Coronary artery (tissue), 2 donors: ENCODE data around the gene INPP5A.
A peak's percentile ranks its signal among the peaks of the same experiment; 100 is the strongest.

Experiments
- DNase-seq: peaks from one replicate; pipeline ENCODE4 v3.0.0-alpha.2; 2017; ENCODE audit warnings: low spot score
- H3K27ac ChIP-seq, 2 donors: fragments of 200-600 bp; sonication (generic); one replicate each; pipeline ENCODE4 v1.5.1; 2016 to 2019
- H3K4me3 ChIP-seq: fragments of 200-600 bp; sonication (generic); 2 replicates; pipeline ENCODE4 v1.5.1; 2016; ENCODE audit warnings: mild to moderate bottlenecking, moderate library complexity
- TF ChIP-seq, protein P1 (sequence below): fragments of 200-600 bp; sonication (generic); IDR thresholded peaks from one replicate; pipeline ENCODE4 v1.5.1; 2019; ENCODE audit warnings: antibody characterized with exemption

INPP5A gene

DNA sequence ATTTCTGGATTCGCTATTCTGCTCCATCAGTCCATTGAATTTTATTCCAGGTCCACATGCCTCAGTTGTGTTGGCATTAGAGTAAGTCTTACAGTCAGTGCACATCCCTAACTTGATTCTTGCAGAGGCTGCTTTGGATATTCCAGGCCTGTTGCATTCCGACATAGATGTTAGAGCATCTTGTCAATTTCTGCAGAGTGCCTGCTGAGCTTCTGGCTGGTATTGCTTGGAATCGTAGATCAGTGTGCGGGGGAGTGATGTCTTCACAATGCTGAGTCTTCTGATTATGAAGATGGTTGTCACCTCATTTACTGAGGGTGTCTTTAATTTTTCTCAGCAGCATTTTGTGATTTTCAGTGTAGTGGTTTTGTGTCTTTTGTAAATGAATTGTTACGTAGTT is 45.2 kb downstream of the INPP5A start:
- no peak for DNase-seq
- Histone ChIP-seq H3K27ac (no peak overlapping the region), H3K4me3 (no peak overlapping the region)
- TF ChIP-seq, protein P1, sequence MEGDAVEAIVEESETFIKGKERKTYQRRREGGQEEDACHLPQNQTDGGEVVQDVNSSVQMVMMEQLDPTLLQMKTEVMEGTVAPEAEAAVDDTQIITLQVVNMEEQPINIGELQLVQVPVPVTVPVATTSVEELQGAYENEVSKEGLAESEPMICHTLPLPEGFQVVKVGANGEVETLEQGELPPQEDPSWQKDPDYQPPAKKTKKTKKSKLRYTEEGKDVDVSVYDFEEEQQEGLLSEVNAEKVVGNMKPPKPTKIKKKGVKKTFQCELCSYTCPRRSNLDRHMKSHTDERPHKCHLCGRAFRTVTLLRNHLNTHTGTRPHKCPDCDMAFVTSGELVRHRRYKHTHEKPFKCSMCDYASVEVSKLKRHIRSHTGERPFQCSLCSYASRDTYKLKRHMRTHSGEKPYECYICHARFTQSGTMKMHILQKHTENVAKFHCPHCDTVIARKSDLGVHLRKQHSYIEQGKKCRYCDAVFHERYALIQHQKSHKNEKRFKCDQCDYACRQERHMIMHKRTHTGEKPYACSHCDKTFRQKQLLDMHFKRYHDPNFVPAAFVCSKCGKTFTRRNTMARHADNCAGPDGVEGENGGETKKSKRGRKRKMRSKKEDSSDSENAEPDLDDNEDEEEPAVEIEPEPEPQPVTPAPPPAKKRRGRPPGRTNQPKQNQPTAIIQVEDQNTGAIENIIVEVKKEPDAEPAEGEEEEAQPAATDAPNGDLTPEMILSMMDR = no peak

DNA sequence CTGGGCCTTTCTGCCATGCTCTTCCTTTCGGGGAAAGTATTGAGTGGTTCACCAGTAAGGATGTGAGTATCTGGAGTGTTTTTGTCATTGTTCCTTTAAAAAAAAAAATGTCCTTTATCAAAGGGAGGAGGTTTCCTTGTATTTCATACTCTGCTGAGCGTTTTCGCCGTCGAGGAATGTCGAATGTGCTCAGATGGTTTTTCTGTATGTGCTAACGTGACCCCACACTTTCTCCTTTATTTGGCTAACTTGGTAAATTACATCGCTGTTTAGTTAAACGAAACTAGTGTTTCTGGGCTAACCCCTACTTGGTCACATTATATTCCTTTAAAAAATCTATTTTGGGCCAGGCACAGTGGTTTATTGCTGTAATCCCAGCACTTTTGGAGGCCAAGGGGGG is 45.9 kb downstream of the INPP5A start:
- DNase-seq = no peak
- Histone ChIP-seq H3K27ac (peak overlapping the region in 1 of 2 donors; percentile 10), H3K4me3 (no peak overlapping the region)
- TF ChIP-seq, protein P1 = no peak

DNA sequence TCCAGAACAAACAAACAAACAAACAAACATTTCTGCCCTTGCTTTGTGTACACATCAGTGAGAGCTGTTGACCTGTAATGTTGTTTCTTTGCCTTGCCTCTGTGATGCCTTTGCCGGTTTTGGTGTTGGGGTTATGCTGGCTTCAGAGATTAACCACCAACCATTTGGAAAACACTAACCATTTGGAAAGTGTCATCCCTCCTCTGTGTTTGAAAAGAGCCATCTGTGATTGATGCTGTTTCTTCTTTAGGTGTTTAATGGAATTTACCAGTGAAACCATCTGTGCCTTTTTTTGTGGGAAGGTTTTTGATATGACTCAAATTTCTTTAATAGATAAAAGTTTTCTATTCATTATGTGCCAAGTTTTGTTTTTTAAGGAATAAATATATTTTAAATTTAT is 46.5 kb downstream of the INPP5A start:
- TF ChIP-seq, protein P1 = no peak
- no peak for DNase-seq
- H3K4me3 ChIP-seq = no peak overlapping the region
- H3K27ac ChIP-seq = peak overlapping the region in 1 of 2 donors; percentile 10

DNA sequence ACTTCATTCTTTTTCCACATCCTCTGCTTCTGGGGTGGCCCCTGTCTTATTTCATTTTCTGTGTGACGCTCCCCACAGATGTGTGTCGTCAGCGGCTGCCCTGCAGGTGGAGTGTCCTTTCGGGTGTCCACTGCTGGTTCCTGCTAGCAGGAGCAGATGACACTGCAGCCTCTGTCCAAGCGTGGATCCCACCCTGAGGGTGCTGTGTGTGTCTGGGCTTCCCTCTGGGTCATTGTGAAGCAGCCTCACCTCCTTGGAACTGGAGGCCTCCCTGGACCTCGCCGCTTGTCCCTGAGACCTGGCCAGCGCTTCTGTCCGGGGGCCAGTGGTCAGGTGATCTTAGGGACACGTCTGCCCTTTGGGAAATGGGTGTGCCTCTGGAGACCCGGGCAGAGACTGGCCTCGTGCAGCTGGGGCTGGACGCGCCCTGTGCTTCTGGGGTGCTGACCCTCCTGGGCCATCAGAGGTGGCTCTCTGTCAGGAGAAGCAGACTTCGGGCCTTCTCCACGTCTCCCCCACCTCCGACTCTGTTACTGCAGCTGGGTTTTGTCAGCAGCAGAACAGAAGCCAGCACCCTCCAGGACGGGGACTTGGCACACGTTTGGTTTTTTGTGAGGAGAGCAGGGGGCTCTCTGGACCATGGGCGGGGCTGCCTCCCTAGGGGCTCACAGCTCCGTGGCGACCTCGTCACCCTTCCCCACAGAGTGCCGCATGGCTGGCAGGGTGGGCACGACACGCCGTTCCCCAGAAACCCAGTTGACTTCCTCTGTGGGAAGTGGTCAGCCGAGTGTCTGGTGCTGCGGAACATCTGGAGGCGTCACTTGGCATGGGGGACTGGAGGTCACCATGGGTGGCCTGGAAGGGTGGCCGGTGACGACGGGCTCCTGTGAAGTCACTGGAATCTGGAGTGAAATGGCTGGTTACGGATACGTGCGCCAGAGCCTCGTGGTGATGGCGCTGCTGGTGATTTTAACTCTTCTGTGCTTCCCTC is 48.4 kb downstream of the INPP5A start:
- TF ChIP-seq, protein P1 = no peak
- Histone ChIP-seq H3K4me3 (peak overlapping the region; percentile 42), H3K27ac (peak overlapping the region; percentile 78 to 83)
- DNase-seq = peak; percentile 88

DNA sequence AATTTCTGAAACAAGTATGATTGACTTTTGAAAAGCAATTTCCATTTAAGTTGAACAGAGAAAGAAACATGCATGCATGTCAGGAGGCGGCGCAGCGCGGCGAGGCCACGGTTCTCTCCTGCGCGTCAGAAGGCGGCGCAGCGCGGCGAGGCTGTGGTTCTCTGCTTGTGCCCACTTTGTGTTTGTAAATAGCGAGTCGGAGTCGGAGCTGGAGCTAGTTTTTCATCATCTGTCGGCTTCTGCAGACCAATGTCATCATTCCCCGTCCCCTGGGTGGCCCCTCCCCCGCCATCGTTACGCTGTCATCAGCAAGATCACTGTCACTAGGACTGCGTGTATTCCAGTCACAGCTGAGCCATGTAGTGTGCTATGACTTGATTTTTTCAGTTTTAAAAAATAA is 49.2 kb downstream of the INPP5A start:
- peak overlapping the region; percentile 42 for H3K4me3 ChIP-seq
- H3K27ac ChIP-seq = peak overlapping the region; percentile 78 to 83
- TF ChIP-seq, protein P1 = no peak
- DNase-seq = no peak

DNA sequence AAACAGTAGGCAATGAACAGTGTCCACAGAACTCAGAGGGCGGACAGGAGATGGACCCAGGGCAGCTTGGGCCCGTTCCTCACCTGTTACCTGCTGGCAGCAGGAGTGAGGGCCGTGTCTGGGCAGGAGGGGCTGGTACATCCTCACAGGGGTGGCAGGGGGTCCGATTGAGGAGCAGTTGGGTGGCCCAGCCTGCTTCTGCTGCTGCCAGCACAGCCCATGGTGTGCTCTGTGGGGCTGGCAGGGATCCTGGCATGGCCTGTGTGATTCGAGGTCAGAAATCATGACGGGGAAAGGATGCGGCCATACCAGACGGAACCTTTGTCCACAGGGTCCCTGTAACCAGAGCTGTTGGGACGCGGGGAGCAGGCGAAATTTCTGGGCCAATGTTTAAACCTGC is 49.6 kb downstream of the INPP5A start:
- peak overlapping the region; percentile 78 to 83 for H3K27ac ChIP-seq

More for the DNA sequence above, 49.6 kb downstream of the INPP5A start:
- no peak for DNase-seq
- TF ChIP-seq, protein P1 = no peak
- no peak overlapping the region for H3K4me3 ChIP-seq
